Fibroblast of lung (primary cell): ENCODE data around the gene NIT2. TPM values are rescaled to one million over a fixed set of nuclear protein-coding genes. Genes with fewer than 3 reads are reported as not detected.

Experiments
- DNase-seq, 2 donors: peaks; one replicate each; pipeline versions ENCODE4 v3.0.0 to v3.0.0-alpha.2; 2010; ENCODE audit warnings: low read depth in 2 of 2
- H2AFZ ChIP-seq: 2 replicates; pipeline ENCODE4 v1.5.1; 2012; ENCODE audit warnings: low read length, control low read depth, inconsistent platforms
- H3K27ac ChIP-seq: 2 replicates; pipeline ENCODE4 v1.5.1; 2011; ENCODE audit warnings: low read length, control low read depth; ENCODE audit not compliant: insufficient read depth
- H3K27me3 ChIP-seq: 2 replicates; pipeline ENCODE4 v1.5.1; 2011; ENCODE audit warnings: mild to moderate bottlenecking, low read length; ENCODE audit not compliant: control insufficient read depth, insufficient read depth
- H3K36me3 ChIP-seq: 2 replicates; pipeline ENCODE4 v1.5.1; 2011; ENCODE audit warnings: low read length; ENCODE audit not compliant: control insufficient read depth, insufficient read depth
- H3K4me1 ChIP-seq: 2 replicates; pipeline ENCODE4 v1.5.1; 2011; ENCODE audit warnings: low read length; ENCODE audit not compliant: control insufficient read depth, insufficient read depth; ENCODE audit errors: extremely low read depth
- H3K4me2 ChIP-seq: 2 replicates; pipeline ENCODE4 v1.5.1; 2011; ENCODE audit warnings: low read length, control low read depth; ENCODE audit not compliant: insufficient read depth; ENCODE audit errors: extremely low read depth
- H3K4me3 ChIP-seq, 4 experiments: fragments of 200-600 bp in 1 of 4; sonication (generic) in 1 of 4; replicated peaks in 1 of 4; 2 replicates each; pipeline ENCODE4 v1.5.1; 2011 to 2016; ENCODE audit warnings: low read length in 4 of 4, low read depth in 3 of 4, mild to moderate bottlenecking in 3 of 4, control low read depth in 2 of 4, inconsistent platforms in 1 of 4, mixed read lengths in 1 of 4; ENCODE audit not compliant: insufficient read depth in 1 of 4; ENCODE audit errors: control extremely low read depth in 1 of 4
- H3K79me2 ChIP-seq: 2 replicates; pipeline ENCODE4 v1.5.1; 2012; ENCODE audit warnings: mild to moderate bottlenecking, low read length, inconsistent platforms; ENCODE audit not compliant: control insufficient read depth, insufficient read depth
- H3K9ac ChIP-seq: 2 replicates; pipeline ENCODE4 v1.5.1; 2011; ENCODE audit warnings: mild to moderate bottlenecking, low read length, control low read depth; ENCODE audit not compliant: insufficient read depth
- H3K9me3 ChIP-seq: 2 replicates; pipeline ENCODE4 v1.5.1; 2012; ENCODE audit warnings: low read depth, low read length; ENCODE audit not compliant: control insufficient read depth, insufficient read depth
- H4K20me1 ChIP-seq: 2 replicates; pipeline ENCODE4 v1.5.1; 2011; ENCODE audit warnings: low read length; ENCODE audit not compliant: control insufficient read depth, insufficient read depth; ENCODE audit errors: extremely low read depth
- EZH2 ChIP-seq: IDR thresholded peaks from 2 replicates; pipeline ENCODE4 v1.5.1; 2012; ENCODE audit warnings: low read length, control low read depth, mild to moderate bottlenecking; ENCODE audit errors: missing control alignments
- polyA plus RNA-seq, 2 donors: library from polyadenylated mRNA; depleted of rRNA in 1 of 2; stranded (reverse) in 1 of 2; unstranded in 1 of 2; fragments of >200 nt; gene quantifications; 2 replicates each; pipeline ENCODE4 v1.2.1, GENCODE V29; 2011 to 2012; ENCODE audit warnings: missing spikeins in 1 of 2
- total RNA-seq: library from RNA; depleted of rRNA; stranded (reverse); fragments of >200 nt; gene quantifications from 2 replicates; pipeline ENCODE4 v1.2.1, GENCODE V29; 2014
- TF ChIP-seq, protein P1 (sequence below), 2 donors: IDR thresholded peaks in 1 of 2; conservative IDR thresholded peaks in 1 of 2; 1 replicate in 1 of 2; 2 replicates in 1 of 2; pipeline ENCODE4 v1.5.1; 2011 to 2012; ENCODE audit warnings: low read length in 2 of 2, control low read depth in 1 of 2, inconsistent platforms in 1 of 2, low read depth in 1 of 2, mild to moderate bottlenecking in 1 of 2

NIT2 gene
- total and polyA plus RNA-seq, 2 donors (not counting 1 experiment from before 2014, with no cell fraction given): 13.4 to 53.8 TPM

DNA sequence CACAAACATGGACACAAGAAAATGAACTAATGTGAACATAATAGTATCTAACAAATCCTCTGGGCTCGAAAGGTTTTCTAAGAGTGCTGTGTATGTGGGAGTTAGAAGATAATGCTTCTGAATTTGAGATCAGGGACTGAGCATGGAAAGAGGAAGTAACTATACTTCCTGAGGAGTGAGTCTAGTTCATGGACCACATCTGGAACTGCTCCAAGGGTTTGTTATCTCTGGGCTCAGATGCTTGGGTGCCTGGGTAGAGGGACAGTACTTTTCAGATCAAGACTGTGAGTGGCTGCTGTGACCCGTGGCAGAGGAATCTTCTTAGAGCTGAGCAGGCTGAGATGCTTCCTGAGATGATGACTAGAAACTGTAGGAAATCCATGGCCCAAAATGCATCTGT, 45.2 kb upstream of the NIT2 start:
- Histone ChIP-seq H3K36me3 (peaks cover 4% of the 10 kb centered on the region), H3K9ac (no peak overlapping the region), H3K4me2 (no peak overlapping the region)

DNA sequence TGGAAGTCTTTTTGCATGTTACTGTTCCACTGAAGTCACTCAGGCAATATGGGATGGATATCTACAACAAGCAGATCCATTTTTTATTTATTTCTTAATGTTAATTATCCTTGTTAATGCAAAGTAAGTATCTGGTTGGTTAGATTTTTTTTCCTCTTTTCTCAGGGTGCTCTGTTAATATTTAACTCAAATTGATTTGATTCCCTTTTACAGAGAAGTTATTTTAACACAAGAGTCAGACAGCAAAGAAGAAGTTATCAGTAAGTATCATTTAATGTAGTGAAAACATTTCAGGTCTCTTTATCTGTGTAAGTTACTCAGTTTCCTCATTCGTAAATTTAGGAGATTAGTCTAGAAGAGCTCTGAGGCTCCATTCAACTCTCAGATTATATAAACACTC, 39.5 kb upstream of the NIT2 start:
- H4K20me1 ChIP-seq: no peaks in the 10 kb centered on the region
- no peak overlapping the region for H3K9ac ChIP-seq
- DNase-seq: no peak
- TF ChIP-seq, protein P1, sequence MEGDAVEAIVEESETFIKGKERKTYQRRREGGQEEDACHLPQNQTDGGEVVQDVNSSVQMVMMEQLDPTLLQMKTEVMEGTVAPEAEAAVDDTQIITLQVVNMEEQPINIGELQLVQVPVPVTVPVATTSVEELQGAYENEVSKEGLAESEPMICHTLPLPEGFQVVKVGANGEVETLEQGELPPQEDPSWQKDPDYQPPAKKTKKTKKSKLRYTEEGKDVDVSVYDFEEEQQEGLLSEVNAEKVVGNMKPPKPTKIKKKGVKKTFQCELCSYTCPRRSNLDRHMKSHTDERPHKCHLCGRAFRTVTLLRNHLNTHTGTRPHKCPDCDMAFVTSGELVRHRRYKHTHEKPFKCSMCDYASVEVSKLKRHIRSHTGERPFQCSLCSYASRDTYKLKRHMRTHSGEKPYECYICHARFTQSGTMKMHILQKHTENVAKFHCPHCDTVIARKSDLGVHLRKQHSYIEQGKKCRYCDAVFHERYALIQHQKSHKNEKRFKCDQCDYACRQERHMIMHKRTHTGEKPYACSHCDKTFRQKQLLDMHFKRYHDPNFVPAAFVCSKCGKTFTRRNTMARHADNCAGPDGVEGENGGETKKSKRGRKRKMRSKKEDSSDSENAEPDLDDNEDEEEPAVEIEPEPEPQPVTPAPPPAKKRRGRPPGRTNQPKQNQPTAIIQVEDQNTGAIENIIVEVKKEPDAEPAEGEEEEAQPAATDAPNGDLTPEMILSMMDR (conservative IDR thresholded peaks at IDR 0.05 in 1 of 2, IDR thresholded peaks at IDR 0.05 in 1 of 2; ENCODE audit: low read depth in 1 of 2, low read length in 2 of 2): no peak
- no peak for TF ChIP-seq EZH2
- H3K4me3 ChIP-seq: no peak overlapping the region
- H3K4me1 ChIP-seq: no peaks in the 10 kb centered on the region
- no peaks in the 10 kb centered on the region for H3K79me2 ChIP-seq
- no peak overlapping the region for H3K4me2 ChIP-seq
- H3K9me3 ChIP-seq: no peaks in the 10 kb centered on the region
- no peaks in the 10 kb centered on the region for H3K27me3 ChIP-seq
- H3K27ac ChIP-seq: no peak overlapping the region
- H3K36me3 ChIP-seq: peaks cover 4% of the 10 kb centered on the region
- no peak overlapping the region for H2AFZ ChIP-seq

More for the DNA sequence above, 45.2 kb upstream of the NIT2 start:
- Histone ChIP-seq H3K79me2 (no peaks in the 10 kb centered on the region), H2AFZ (no peak overlapping the region), H3K4me1 (no peaks in the 10 kb centered on the region), H3K27ac (no peak overlapping the region), H3K9me3 (no peaks in the 10 kb centered on the region), H4K20me1 (no peaks in the 10 kb centered on the region), H3K4me3 (no peak overlapping the region), H3K27me3 (no peaks in the 10 kb centered on the region)
- DNase-seq: peak in 1 of 2 donors; percentile 18
- TF ChIP-seq, protein P1 (conservative IDR thresholded peaks at IDR 0.05 in 1 of 2, IDR thresholded peaks at IDR 0.05 in 1 of 2; ENCODE audit: low read depth in 1 of 2, low read length in 2 of 2): no peak
- no peak for TF ChIP-seq EZH2

DNA sequence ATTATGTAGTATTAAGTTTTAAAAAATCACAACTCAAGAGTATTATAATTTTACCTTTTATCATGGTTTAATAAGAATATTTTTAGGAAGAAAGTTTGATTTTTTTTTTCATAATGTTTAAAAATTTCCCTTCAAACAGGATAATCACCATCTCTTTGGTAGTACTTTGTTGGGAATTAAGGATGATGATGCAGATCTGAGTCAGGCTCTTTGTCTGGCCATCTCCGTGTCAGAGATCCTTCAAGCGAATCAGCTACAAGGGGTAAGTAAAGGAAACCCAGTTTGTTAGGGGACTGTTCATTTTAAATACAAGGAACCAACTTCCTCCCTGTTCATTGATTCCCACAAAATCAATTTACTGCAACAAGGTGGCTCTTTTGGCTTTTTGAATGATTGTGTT, 36.8 kb upstream of the NIT2 start:
- Histone ChIP-seq H2AFZ (no peak overlapping the region), H3K4me3 (no peak overlapping the region), H3K27ac (no peak overlapping the region), H3K4me1 (no peaks in the 10 kb centered on the region), H3K27me3 (no peaks in the 10 kb centered on the region), H3K9me3 (no peaks in the 10 kb centered on the region), H4K20me1 (no peaks in the 10 kb centered on the region), H3K9ac (no peak overlapping the region), H3K4me2 (no peak overlapping the region), H3K36me3 (peaks cover 6% of the 10 kb centered on the region), H3K79me2 (no peaks in the 10 kb centered on the region)
- DNase-seq: peak in 1 of 2 donors; percentile 57
- no peak for TF ChIP-seq EZH2
- TF ChIP-seq, protein P1 (conservative IDR thresholded peaks at IDR 0.05 in 1 of 2, IDR thresholded peaks at IDR 0.05 in 1 of 2; ENCODE audit: low read depth in 1 of 2, low read length in 2 of 2): no peak
